CD4-positive, alpha-beta T cell treated with Interleukin-4 for 4 hours (primary cell): ENCODE results near the gene LENG9.
A peak's percentile ranks its signal among the peaks of the same experiment; 100 is the strongest.
"Not testable (repeated sequence)": the region's sequence is repeated elsewhere in the genome, so short reads cannot be mapped to it uniquely, and the experiment has no call there.

Experiments
- DNase-seq: peaks from one replicate; pipeline ENCODE4 v3.0.0-alpha.2; 2020

LENG9 gene

GRCh38 chr19:54458648-54459281 is 4.8 kb downstream of the LENG9 start:
- no peak for DNase-seq

GRCh38 chr19:54457773-54458647 is 5.6 kb downstream of the LENG9 start:
- no peak for DNase-seq

- no peak for DNase-seq
Observed at GRCh38 chr19:54456423-54457373, 6.9 kb downstream of the LENG9 start.

- no peak for DNase-seq
Observed at GRCh38 chr19:54455786-54456422, 7.7 kb downstream of the LENG9 start.

GRCh38 chr19:54454781-54455675 is 8.6 kb downstream of the LENG9 start:
- DNase-seq, result no peak

- DNase-seq, result no peak
Observed at GRCh38 chr19:54453921-54454780, 9.4 kb downstream of the LENG9 start.

- no peak for DNase-seq
Observed at GRCh38 chr19:54452626-54453025, 11.0 kb downstream of the LENG9 start.

GRCh38 chr19:54451997-54452396 is 11.6 kb downstream of the LENG9 start:
- DNase-seq, result no peak

GRCh38 chr19:54451331-54451871 is 12.2 kb downstream of the LENG9 start:
- no peak for DNase-seq

- no peak for DNase-seq
Observed at GRCh38 chr19:54449701-54450069, 13.9 kb downstream of the LENG9 start.

GRCh38 chr19:54448774-54449700 is 14.5 kb downstream of the LENG9 start, which contains the start of gene LENG8:
Gene LENG8, plus strand, starts transcription at chr19:54449199. Its CDS starts 2,146 bp downstream, at chr19:54451345.
- peak; percentile 98 for DNase-seq

- peak; percentile 24 for DNase-seq
Observed at GRCh38 chr19:54448040-54448773, 15.4 kb downstream of the LENG9 start.

- DNase-seq, result not testable (repeated sequence)
Observed at GRCh38 chr19:54446349-54446748, 17.2 kb downstream of the LENG9 start.

- no peak for DNase-seq
Observed at GRCh38 chr19:54444737-54445136, 18.8 kb downstream of the LENG9 start.

- DNase-seq, result no peak
Observed at GRCh38 chr19:54440641-54441040, 22.9 kb downstream of the LENG9 start.

GRCh38 chr19:54439174-54439851 is 24.3 kb downstream of the LENG9 start:
- DNase-seq, result no peak

- DNase-seq, result no peak
Observed at GRCh38 chr19:54436628-54437252, 26.8 kb downstream of the LENG9 start.
